RWPE1 (cell line): ENCODE results near the gene ZNRF4.
A peak's percentile ranks its signal among the peaks of the same experiment; 100 is the strongest.

Source experiments
- CTCF ChIA-PET: fragments of 350-600 bp; sonication (Branson Sonifier 250); formaldehyde crosslinking; extraction: SDS; loops from one replicate; lab custom pipeline; 2021; lab: Yijun Ruan, JAX
- POLR2A ChIA-PET: fragments of 400-600 bp; formaldehyde crosslinking; extraction: SDS; loops from one replicate; lab custom pipeline; 2020; ENCODE audit warnings: antibody characterized with exemption; ENCODE audit not compliant: low non-redundant PET; lab: Yijun Ruan, JAX
- DNase-seq: peaks from one replicate; pipeline ENCODE4 v3.0.0; 2012; ENCODE audit warnings: low spot score
- H3K27ac ChIP-seq: fragments of 450-650 bp; 2 replicates; pipeline ENCODE4 v1.5.1; 2017
- TF ChIP-seq, protein P1 (sequence below): fragments of 450-650 bp; conservative IDR thresholded peaks from 2 replicates; pipeline ENCODE4 v1.5.1; 2017; ENCODE audit warnings: low read depth, mild to moderate bottlenecking

ZNRF4 gene

DNA sequence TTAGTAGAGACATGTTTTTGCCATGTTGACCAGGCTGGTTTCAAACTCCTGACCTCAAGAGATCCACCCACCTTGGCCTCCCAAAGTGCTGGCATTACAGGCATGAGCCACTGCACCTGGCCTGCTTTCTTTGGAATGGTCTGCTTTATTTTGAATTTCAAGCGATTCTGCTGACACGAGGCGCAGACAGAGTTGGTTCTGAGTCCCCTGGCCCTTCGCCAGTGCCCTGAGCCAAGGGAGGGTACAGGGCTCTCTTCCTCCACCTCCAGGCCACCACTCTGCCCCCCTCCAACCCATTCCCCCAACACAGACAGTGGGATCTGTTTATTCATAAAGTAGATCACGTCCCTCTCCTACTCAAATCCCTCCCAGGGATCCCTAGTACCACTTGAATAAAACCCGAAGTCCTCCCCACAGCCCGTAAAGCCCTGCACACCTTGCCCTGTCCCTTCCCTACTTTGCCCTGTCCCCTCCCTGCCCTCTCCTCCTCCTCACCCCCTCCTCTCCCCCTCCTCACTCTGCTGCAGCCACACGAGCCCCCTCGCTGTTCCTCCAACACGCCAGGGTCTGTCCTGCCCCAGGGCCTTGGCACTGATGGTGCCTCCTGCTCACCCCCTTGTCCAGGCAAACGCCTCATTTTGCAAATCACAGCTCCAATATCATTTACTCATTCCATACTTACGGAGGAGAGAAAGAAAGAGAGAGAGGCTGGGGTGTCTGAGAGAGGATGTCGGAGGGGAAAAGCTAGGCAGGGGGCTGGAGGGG is 22.4 kb downstream of the ZNRF4 start:
- ChIA-PET CTCF (interaction anchor here (0.5 kb wide), 1 partner anchor 349 kb away, joined by 4 read pairs; no protein-coding TSS in a partner anchor), POLR2A (no interaction called here)
- no peak overlapping the region for H3K27ac ChIP-seq
- DNase-seq = no peak
- TF ChIP-seq, protein P1, sequence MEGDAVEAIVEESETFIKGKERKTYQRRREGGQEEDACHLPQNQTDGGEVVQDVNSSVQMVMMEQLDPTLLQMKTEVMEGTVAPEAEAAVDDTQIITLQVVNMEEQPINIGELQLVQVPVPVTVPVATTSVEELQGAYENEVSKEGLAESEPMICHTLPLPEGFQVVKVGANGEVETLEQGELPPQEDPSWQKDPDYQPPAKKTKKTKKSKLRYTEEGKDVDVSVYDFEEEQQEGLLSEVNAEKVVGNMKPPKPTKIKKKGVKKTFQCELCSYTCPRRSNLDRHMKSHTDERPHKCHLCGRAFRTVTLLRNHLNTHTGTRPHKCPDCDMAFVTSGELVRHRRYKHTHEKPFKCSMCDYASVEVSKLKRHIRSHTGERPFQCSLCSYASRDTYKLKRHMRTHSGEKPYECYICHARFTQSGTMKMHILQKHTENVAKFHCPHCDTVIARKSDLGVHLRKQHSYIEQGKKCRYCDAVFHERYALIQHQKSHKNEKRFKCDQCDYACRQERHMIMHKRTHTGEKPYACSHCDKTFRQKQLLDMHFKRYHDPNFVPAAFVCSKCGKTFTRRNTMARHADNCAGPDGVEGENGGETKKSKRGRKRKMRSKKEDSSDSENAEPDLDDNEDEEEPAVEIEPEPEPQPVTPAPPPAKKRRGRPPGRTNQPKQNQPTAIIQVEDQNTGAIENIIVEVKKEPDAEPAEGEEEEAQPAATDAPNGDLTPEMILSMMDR = no peak

DNA sequence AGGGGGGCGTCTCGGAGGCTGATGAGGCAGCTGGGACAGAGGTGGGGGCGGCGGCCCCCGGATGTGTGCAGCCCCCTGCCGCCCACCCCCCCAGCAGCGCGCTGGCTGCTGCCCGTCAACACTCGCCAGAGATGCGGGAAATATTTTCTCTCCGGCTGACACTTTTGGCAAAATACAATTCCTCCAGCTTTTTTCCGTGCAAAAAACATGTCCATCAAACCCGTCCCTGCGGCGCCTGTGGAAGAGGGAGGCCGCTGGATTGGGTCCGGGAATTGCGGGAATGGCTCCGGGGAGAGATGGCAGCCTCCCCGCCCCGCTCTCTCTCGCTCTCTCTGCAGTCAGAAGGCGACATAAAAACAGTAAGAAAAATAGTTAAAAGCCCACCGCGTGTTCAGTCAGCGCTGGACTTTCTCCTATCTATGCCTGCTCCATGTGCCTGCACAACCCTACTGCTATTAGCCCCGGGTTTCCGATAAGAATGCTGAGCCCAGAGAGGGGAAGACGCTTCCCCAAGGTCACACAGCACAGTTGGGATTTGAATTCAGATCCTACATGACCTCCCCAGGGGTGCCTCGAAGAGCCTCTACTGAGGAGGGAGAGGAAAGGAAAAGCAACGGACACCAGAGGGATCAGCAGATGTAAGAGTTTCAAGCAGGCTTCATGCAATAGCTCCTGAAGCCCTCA is 23.2 kb downstream of the ZNRF4 start:
- TF ChIP-seq, protein P1 = no peak
- CTCF ChIA-PET = interaction anchor here (0.5 kb wide), 1 partner anchor 350 kb away, joined by 4 read pairs; no protein-coding TSS in a partner anchor
- no peak for DNase-seq
- POLR2A ChIA-PET = no interaction called here
- no peak overlapping the region for H3K27ac ChIP-seq

DNA sequence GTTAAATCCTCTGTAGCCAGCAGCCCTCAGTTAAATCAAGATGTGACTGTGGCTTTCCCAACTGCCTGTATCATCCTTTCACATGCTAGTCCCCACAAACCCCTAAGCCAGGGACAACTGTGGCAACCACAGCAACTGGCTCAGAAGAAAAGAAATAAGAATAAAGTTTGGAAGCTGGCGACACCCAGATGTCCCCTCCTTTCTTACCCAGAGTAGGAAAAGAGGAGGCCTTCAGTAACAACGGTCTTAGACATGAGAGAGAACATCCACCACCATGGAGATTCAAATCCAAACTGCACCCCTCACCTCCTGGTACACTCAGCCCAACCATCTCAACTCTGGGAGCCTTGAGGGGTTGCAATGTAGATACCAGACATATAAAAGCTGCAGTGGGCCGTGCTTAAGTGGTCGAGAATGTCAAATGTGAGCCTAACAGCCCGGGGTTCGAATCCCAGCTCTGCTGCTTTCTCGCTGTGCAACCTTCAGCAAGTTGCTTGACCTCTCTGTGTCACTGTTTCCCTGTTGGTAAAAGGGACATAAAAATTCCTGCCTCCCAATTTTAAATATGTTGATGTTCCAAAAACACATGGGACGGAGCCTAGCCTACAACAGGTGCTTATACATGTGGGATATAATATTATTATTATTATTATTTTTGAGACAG is 23.8 kb downstream of the ZNRF4 start:
- POLR2A ChIA-PET = no interaction called here
- H3K27ac ChIP-seq = no peak overlapping the region
- DNase-seq = no peak
- CTCF ChIA-PET = no interaction called here
- TF ChIP-seq, protein P1 = no peak

DNA sequence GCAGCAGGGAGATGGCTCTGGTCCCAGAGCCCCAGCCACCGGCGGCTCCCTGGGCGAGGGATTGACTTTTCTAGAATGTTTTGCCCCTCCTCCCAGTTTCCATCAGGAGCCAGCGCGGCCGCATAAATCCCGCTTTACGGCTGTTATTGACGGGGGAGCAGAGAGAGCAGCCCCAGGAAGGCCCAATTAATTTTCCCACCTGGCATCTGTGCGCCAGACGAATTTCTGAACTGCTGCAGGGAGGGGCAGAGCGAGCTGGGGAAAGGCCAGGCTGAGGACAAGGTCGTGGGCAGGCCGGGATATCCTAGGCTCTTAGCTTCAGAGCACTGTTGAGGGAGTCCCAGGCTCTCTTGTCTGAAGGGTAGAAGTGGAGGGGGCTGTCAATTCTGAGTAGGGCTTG is 24.7 kb downstream of the ZNRF4 start:
- ChIA-PET CTCF (interaction anchor here (0.7 to 0.9 kb wide), 5 partner anchors 20 to 1216 kb away, joined by 3 to 8 read pairs (median 5); no protein-coding TSS in a partner anchor), POLR2A (no interaction called here)
- DNase-seq = no peak
- TF ChIP-seq, protein P1 = no peak
- no peak overlapping the region for H3K27ac ChIP-seq

DNA sequence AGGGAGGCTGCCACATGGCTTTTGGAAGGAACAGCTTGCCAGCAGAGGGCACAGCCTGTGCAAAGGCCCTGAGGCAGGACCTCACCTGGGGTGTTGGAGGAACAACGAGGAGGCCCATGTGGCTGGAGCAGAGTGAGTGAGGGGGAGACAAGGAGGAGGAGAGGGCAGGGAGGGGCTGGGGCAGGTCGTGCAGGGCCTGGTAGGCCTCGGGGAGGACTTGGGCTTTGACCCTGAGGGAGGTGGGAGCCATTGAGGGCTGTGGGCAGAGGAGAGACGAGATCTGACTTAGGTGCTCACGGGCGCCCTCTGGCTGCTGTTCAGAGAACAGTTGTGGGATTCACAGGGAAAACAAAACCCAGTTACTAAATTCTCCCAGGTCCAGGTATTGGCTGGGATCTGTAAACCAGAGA is 25.2 kb downstream of the ZNRF4 start:
- DNase-seq = peak; percentile 24
- TF ChIP-seq, protein P1 = peak; percentile 59
- no peak overlapping the region for H3K27ac ChIP-seq
- POLR2A ChIA-PET = no interaction called here
- CTCF ChIA-PET = interaction anchor here (0.7 to 0.9 kb wide), 5 partner anchors 19 to 1215 kb away, joined by 3 to 8 read pairs (median 5); no protein-coding TSS in a partner anchor

DNA sequence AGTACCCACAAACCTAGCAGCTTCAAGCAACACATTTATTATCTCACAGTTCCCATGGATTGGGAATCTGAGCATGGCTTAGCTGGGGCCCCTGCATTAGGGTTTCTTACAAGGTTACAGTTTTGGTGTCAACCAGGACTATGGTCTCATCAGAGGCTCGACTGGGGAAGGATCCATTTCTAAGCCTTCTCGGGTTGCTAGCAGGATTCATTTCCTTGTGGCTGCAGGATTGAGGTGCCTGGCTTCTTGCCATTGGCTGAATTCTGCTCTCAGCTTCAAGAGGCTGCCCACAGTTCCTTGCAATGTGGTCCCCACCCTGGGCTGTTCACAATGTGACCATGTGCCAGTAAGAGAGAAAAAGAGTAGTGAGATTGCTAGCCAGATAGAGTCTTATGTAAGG is 26.7 kb downstream of the ZNRF4 start:
- no peak for DNase-seq
- ChIA-PET POLR2A (no interaction called here), CTCF (no interaction called here)
- TF ChIP-seq, protein P1 = no peak
- H3K27ac ChIP-seq = no peak overlapping the region
